SW 1271 (cell line): ENCODE results near the gene KLHL29.
"Not testable (repeated sequence)": the region's sequence is repeated elsewhere in the genome, so short reads cannot be mapped to it uniquely, and the experiment has no call there.

Experiments used
- DNase-seq, 2 experiments: peaks; one replicate each; lab custom pipeline; 2025; lab: John Stamatoyannopoulos, UW

The KLHL29 gene

GRCh38 chr2:23367760-23368159, 17.2 kb upstream of the KLHL29 start:
- no peak for DNase-seq

- no peak for DNase-seq
Observed at GRCh38 chr2:23373666-23374065, 11.3 kb upstream of the KLHL29 start.

GRCh38 chr2:23375448-23375847, 9.5 kb upstream of the KLHL29 start:
- DNase-seq: peak; percentile 31 to 71

GRCh38 chr2:23376075-23376474, 8.9 kb upstream of the KLHL29 start:
- DNase-seq: no peak

GRCh38 chr2:23376972-23377371, 8.0 kb upstream of the KLHL29 start:
- no peak for DNase-seq

GRCh38 chr2:23377771-23378170, 7.2 kb upstream of the KLHL29 start:
- DNase-seq: no peak

- DNase-seq: no peak
Observed at GRCh38 chr2:23378496-23378895, 6.5 kb upstream of the KLHL29 start.

GRCh38 chr2:23379220-23379695, 5.7 kb upstream of the KLHL29 start:
- DNase-seq: no peak

GRCh38 chr2:23380562-23381065, 4.4 kb upstream of the KLHL29 start:
- DNase-seq: peak; percentile 43 to 66

GRCh38 chr2:23381084-23381483, 3.9 kb upstream of the KLHL29 start:
- peak; percentile 91 to 95 for DNase-seq

- DNase-seq: no peak
Observed at GRCh38 chr2:23381485-23381884, 3.5 kb upstream of the KLHL29 start.

GRCh38 chr2:23383100-23383499, 1.9 kb upstream of the KLHL29 start:
- no peak for DNase-seq

GRCh38 chr2:23385351-23385747, 370 bp downstream of the KLHL29 start:
- DNase-seq: peak in 1 of 2 experiments; percentile 38

- DNase-seq: no peak
Observed at GRCh38 chr2:23385748-23386338, 864 bp downstream of the KLHL29 start.

- DNase-seq: no peak
Observed at GRCh38 chr2:23386339-23387220, 1.6 kb downstream of the KLHL29 start.

GRCh38 chr2:23387221-23387550, 2.2 kb downstream of the KLHL29 start:
- DNase-seq: no peak

- no peak for DNase-seq
Observed at GRCh38 chr2:23387845-23388244, 2.9 kb downstream of the KLHL29 start.

GRCh38 chr2:23388294-23388693, 3.3 kb downstream of the KLHL29 start:
- no peak for DNase-seq

GRCh38 chr2:23388756-23389514, 4.0 kb downstream of the KLHL29 start:
- DNase-seq: no peak

- DNase-seq: no peak
Observed at GRCh38 chr2:23390152-23390551, 5.2 kb downstream of the KLHL29 start.

GRCh38 chr2:23391237-23391736, 6.3 kb downstream of the KLHL29 start:
- DNase-seq: not testable (repeated sequence)

- no peak for DNase-seq
Observed at GRCh38 chr2:23393722-23394121, 8.7 kb downstream of the KLHL29 start.
